GM10266 (cell line): ENCODE results near the gene INTS4.
"Not testable (repeated sequence)": the region's sequence is repeated elsewhere in the genome, so short reads cannot be mapped to it uniquely, and the experiment has no call there.

ENCODE experiments used
- DNase-seq: peaks from one replicate; pipeline ENCODE4 v3.0.0; 2012; ENCODE audit errors: extremely low spot score
- TF ChIP-seq, protein P1 (sequence below): IDR thresholded peaks from 2 replicates; pipeline ENCODE4 v1.5.1; 2012; ENCODE audit warnings: mild to moderate bottlenecking, low read depth; ENCODE audit not compliant: control insufficient read depth, insufficient read depth; ENCODE audit errors: missing control alignments

INTS4 gene

DNA sequence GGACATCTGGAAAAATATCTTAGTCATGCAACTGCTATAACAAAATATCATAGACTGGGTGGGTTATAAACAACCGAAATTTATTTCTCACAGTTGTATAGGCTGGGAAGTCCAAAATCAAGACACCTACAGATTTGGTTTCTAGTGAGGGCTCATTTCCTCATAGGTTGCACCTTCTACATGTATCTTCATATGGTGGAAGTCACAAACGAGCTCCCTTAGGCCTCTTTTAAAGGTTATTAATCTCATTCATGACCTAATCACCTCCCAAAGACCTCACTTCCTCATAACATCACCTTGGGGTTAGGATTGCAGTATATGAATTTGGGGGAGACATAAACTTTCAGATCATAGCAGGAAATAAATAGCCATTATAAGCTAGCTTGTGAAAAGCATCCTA lies 85.2 kb downstream of the INTS4 start:
- no peak for DNase-seq
- TF ChIP-seq, protein P1, sequence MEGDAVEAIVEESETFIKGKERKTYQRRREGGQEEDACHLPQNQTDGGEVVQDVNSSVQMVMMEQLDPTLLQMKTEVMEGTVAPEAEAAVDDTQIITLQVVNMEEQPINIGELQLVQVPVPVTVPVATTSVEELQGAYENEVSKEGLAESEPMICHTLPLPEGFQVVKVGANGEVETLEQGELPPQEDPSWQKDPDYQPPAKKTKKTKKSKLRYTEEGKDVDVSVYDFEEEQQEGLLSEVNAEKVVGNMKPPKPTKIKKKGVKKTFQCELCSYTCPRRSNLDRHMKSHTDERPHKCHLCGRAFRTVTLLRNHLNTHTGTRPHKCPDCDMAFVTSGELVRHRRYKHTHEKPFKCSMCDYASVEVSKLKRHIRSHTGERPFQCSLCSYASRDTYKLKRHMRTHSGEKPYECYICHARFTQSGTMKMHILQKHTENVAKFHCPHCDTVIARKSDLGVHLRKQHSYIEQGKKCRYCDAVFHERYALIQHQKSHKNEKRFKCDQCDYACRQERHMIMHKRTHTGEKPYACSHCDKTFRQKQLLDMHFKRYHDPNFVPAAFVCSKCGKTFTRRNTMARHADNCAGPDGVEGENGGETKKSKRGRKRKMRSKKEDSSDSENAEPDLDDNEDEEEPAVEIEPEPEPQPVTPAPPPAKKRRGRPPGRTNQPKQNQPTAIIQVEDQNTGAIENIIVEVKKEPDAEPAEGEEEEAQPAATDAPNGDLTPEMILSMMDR = no peak

DNA sequence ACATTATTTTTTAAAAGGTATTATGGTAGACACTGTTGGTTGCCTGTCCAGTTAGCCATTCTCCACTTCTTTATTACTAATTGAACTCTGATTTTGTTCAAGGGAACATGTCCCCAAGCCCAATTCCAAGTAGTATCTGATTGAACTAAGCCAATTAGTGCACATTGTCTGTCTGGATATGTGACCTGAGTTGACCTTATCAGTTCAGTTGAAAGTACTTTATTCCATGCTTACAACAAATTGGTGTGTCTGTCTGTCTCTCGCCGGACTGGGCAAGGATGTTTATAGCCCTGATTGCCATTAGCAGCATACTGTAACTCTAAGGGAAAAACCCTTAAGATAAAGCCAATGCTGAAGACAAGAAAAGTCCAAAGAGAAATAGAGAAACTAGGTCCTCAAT lies 85.6 kb downstream of the INTS4 start:
- TF ChIP-seq, protein P1 = no peak
- no peak for DNase-seq

DNA sequence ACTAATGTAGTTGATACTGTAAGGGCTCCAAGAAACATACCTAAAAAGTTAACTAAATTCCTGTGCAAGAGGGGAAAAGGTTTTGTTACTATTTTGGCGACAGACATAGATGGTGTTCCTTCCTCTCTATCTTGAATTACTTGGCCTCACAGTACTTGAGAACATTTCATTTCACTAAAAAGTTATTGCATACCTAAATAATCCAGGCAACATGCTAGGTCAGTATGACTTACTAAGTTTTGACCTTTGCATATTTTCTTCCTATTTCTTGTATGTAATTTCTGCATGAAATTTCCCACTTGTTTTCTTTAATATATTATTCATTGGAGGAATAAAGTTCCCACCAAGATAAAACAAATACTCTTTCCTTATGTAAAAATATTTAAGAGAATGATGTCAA lies 99.5 kb downstream of the INTS4 start:
- not testable (repeated sequence) for DNase-seq

DNA sequence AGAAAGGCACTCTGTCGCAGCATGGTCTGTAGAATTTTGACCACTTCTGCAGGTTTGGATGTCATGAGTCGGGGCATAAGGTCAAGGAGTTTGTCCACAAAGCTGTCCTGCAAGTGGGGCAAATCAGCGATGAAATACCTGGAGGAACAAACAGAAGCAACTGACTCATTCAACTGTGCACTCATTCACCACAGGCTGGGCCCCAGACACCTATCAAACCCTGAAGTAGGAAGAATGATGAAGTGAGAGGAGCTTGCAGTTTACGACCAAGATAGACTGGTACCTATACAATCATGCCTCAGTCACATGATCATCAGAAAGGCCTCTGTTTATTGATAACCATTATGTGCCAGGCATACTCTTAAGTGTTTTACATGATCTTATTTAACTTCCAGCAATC lies 102.8 kb downstream of the INTS4 start:
- not testable (repeated sequence) for DNase-seq

DNA sequence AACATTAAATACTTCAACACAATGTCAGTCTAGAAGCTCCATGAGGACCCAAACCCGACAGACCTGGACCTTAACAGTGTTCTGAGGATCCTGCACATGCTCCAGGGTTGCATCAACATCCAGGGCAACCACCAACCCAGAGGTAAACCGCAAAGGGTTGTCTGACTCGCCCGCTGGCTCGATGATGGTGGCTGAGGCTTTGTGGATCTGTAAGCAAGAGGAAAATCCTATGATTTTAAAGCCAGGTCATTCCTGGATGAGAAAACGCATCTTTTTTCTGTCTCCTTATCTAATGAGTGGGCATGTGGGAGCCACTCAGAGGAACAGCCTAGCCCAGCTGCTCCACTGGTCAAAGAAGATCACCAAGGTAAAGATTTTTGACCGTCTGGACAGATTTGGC lies 103.2 kb downstream of the INTS4 start:
- DNase-seq = not testable (repeated sequence)

DNA sequence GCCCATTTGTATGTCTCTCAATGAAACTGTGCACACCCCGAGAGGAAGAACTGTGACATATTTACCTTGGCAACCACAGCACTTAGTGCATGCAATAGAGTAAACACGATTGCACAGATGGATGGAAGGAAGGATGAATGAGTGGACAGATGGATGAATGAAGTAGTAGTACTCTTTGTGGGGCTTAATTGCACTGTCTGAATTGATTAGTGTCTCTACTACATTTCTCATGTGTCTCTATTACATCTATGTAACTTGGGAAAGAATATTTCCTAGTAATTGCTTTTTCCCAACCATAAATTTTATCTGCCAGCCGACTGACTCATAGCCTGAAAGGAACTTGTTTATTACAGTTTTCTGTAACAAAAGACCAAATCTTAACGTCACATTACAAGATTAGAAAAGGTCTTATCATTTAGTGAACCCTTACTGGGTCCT lies 103.8 kb downstream of the INTS4 start:
- DNase-seq = not testable (repeated sequence)

DNA sequence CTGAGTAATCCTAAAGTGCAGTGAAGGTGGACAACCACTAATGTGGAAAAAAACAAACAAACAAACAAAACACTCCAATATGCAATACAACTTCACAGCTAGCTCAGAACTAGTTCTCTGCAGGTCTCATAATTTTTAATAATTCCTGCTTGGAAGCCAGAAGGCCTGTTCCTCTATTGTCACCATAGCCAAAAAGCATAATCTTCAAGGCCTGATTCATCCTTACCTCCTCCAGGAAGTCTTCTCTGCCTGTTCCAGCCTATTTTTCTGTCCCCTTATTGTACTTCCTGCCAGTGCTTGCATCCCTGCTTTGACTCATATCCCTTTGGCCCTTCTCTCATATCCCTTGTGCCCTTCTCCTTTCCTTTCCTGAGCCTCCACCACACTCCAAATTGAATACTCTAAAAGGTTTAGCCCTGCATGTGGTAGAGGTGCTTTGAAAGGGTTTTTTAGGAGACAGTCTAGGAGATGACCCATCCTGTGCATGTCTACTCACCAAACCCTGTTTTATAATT lies 104.3 kb downstream of the INTS4 start:
- DNase-seq = not testable (repeated sequence)

DNA sequence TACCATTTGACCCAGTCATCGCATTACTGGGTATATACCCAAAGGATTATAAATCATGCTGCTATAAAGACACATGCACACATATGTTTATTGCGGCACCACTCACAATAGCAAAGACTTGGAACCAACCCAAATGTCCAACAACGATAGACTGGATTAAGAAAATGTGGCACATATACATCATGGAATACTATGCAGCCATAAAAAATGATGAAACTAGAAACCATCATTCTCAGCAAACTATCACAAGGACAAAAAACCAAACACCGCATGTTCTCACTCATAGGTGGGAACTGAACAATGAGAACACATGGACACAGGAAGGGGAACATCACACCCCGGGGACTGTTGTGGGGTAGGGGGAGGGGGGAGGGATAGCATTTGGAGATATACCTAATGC lies 105.4 kb downstream of the INTS4 start:
- DNase-seq = not testable (repeated sequence)

DNA sequence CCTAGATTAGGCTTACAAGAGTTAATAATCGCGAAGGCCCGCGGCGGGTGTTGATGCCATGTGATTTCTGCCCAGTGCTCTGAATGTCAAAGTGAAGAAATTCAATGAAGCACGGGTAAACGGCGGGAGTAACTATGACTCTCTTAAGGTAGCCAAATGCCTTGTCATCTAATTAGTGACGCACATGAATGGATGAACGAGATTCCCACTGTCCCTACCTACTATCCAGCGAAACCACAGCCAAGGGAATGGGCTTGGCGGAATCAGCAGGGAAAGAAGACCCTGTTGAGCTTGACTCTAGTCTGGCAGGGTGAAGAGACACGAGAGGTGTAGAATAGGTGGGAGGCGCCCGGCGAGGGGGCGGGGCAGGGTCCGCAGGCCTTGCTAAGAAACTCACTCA lies 108.1 kb downstream of the INTS4 start:
- TF ChIP-seq, protein P1 = no peak
- no peak for DNase-seq

DNA sequence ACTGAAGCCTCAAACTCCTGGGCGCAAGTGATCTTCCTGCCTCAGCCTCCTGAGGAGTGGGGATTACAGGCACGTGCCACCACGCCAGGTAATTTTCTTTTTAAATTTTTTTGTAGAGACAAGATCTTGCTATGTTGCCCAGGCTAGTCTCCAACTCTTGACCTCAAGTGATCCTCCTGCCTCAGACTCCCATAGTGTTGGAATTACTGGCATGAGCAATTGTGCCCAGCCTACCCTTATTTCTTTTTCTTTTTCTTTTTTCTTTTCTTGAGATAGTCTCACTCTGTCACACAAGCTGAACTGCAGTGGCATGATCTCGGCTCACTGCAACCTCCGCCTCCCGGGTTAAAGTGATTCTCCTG lies 109.7 kb downstream of the INTS4 start:
- DNase-seq = no peak
- TF ChIP-seq, protein P1 = no peak

DNA sequence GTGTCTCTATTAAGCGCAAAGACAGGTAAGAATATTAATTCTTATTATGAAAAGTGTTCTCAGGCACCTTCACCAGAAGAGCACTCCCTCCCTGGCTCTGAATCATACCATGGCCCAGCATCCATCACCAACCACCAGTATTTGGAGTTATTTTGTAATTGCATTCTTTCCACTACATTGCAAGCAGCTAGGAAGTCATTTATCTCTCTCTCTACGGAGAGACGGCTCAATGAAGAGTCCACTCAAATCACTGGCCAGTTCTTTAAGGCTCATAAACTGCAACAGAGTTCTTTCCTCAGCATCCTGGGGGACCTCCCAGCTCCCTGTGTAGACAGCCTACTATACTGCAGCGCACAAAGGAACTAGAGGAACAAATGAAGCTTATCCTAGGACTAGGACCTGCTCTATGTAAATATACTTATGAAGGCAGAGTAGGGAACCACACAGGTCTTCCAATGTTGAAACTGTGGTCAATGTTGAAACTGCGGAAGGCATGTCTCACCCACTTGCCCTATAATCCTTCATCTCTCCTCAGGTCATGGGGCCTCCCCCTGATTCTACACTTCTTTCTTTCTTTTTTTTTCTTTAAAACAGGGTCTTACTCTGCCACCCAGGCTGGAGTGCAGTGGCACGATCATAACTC lies 110.2 kb downstream of the INTS4 start:
- DNase-seq = no peak
- TF ChIP-seq, protein P1 = no peak
